H1 (cell line): ENCODE measurements around the gene UPB1. TPM values are rescaled to one million over a fixed set of nuclear protein-coding genes. Genes with fewer than 3 reads are reported as not detected.

ENCODE experiments used
- CTCF ChIA-PET: fragments of 300-600 bp; sonication (Branson Sonifier 250); formaldehyde crosslinking; loops from one replicate; lab custom pipeline; 2021; ENCODE audit not compliant: partially characterized antibody; lab: Charles Lee
- POLR2A ChIA-PET: fragments of 300-600 bp; sonication (Branson Sonifier 250); formaldehyde crosslinking; loops from one replicate; lab custom pipeline; 2021; ENCODE audit warnings: inconsistent platforms; ENCODE audit not compliant: partially characterized antibody; lab: Charles Lee
- DNase-seq, 2 experiments: peaks; one replicate each; pipeline versions ENCODE4 v3.0.0 to v3.0.0-alpha.2; 2010 to 2022; ENCODE audit warnings: low spot score in 2 of 2, low read depth in 1 of 2, mixed read lengths in 1 of 2
- FAIRE-seq: peaks from 2 replicates; lab custom pipeline; 2011; peaks lifted over from hg19 to GRCh38; lab: Jason Lieb, UNC
- H2AFZ ChIP-seq: 2 replicates; pipeline ENCODE4 v1.8.1; 2012; ENCODE audit warnings: low read length, inconsistent platforms
- H2AK5ac ChIP-seq: 2 replicates; pipeline ENCODE4 v1.6.1; 2013; ENCODE audit warnings: low read depth, low read length
- H2BK120ac ChIP-seq: replicated peaks from 2 replicates; pipeline ENCODE3; 2013; ENCODE audit warnings: low read depth, low read length, inconsistent platforms
- H2BK12ac ChIP-seq: 2 replicates; pipeline ENCODE4 v1.6.1; 2013; ENCODE audit warnings: low read depth, low read length
- H2BK15ac ChIP-seq: 2 replicates; pipeline ENCODE4 v1.6.1; 2013; ENCODE audit warnings: low read length
- H2BK20ac ChIP-seq: 2 replicates; pipeline ENCODE4 v1.6.1; 2013; ENCODE audit warnings: low read length
- H2BK5ac ChIP-seq: 2 replicates; pipeline ENCODE4 v1.6.1; 2013; ENCODE audit warnings: low read depth, low read length
- H3K14ac ChIP-seq: 2 replicates; pipeline ENCODE4 v1.6.1; 2013; ENCODE audit warnings: inconsistent platforms; ENCODE audit not compliant: insufficient read length
- H3K18ac ChIP-seq: 2 replicates; pipeline ENCODE4 v1.6.1; 2013; ENCODE audit warnings: low read length; ENCODE audit errors: extremely low read depth
- H3K23ac ChIP-seq: 2 replicates; pipeline ENCODE4 v1.6.1; 2013; ENCODE audit warnings: inconsistent platforms; ENCODE audit not compliant: insufficient read length
- H3K23me2 ChIP-seq: 2 replicates; pipeline ENCODE4 v1.6.1; 2013; ENCODE audit warnings: low read depth, low read length
- H3K27ac ChIP-seq: 2 replicates; pipeline ENCODE4 v1.6.1; 2011; ENCODE audit warnings: low read depth, low read length, inconsistent platforms
- H3K27me3 ChIP-seq, 4 experiments: replicated peaks in 1 of 4; 1 replicate in 1 of 4; 2 replicates in 3 of 4; pipeline versions ENCODE4 v1.6.1 to v1.8.1; 2011 to 2013; ENCODE audit warnings: low read length in 3 of 4, mild to moderate bottlenecking in 3 of 4, inconsistent platforms in 2 of 4, mixed read lengths in 2 of 4, moderate library complexity in 1 of 4; ENCODE audit not compliant: control insufficient read depth in 3 of 4, insufficient read depth in 3 of 4; ENCODE audit errors: extremely low read depth in 1 of 4
- H3K36me3 ChIP-seq, 4 experiments: 2 replicates each; pipeline versions ENCODE4 v1.6.1 to v1.8.1; 2011 to 2013; ENCODE audit warnings: mild to moderate bottlenecking in 4 of 4, low read length in 3 of 4, moderate library complexity in 2 of 4, control low read depth in 1 of 4, inconsistent platforms in 1 of 4; ENCODE audit not compliant: insufficient read depth in 4 of 4, control insufficient read depth in 2 of 4
- H3K4ac ChIP-seq: replicated peaks from 2 replicates; pipeline ENCODE3; 2013; ENCODE audit warnings: low read length, low read depth, mixed read lengths, inconsistent platforms; ENCODE audit not compliant: insufficient read length
- H3K4me1 ChIP-seq, 4 experiments: replicated peaks in 1 of 4; 1 replicate in 1 of 4; 2 replicates in 3 of 4; pipeline versions ENCODE4 v1.6.1 to v1.8.1; 2011 to 2013; ENCODE audit warnings: low read length in 3 of 4, inconsistent platforms in 2 of 4, mixed read lengths in 1 of 4; ENCODE audit not compliant: insufficient read depth in 4 of 4, control insufficient read depth in 3 of 4
- H3K4me2 ChIP-seq, 2 experiments: 2 replicates each; pipeline versions ENCODE4 v1.6.1 to v1.8.1; 2011 to 2013; ENCODE audit warnings: low read depth in 2 of 2, low read length in 2 of 2, control low read depth in 1 of 2, inconsistent platforms in 1 of 2, mild to moderate bottlenecking in 1 of 2; ENCODE audit not compliant: insufficient read depth in 1 of 2
- H3K4me3 ChIP-seq, 4 experiments: fragments of 200-600, 300-600 bp in 1 of 4; sonication (generic), shearing (Covaris generic), sonication (Bioruptor Twin) in 1 of 4; 2 replicates each; pipeline versions ENCODE4 v1.5.1 to v1.8.1; 2011 to 2016; ENCODE audit warnings: low read length in 4 of 4, low read depth in 3 of 4, control low read depth in 2 of 4, inconsistent platforms in 2 of 4, mild to moderate bottlenecking in 2 of 4, mixed read lengths in 1 of 4, moderate library complexity in 1 of 4; ENCODE audit not compliant: insufficient read depth in 2 of 4; ENCODE audit errors: extremely low read depth in 1 of 4
- H3K56ac ChIP-seq: replicated peaks from 2 replicates; pipeline ENCODE3; 2013; ENCODE audit warnings: low read depth, mild to moderate bottlenecking, mixed read lengths, low read length, inconsistent platforms; ENCODE audit not compliant: insufficient read length
- H3K79me1 ChIP-seq: 2 replicates; pipeline ENCODE4 v1.6.1; 2013; ENCODE audit warnings: low read depth, low read length, control low read depth
- H3K79me2 ChIP-seq, 2 experiments: 2 replicates each; pipeline versions ENCODE4 v1.6.1 to v1.8.1; 2012 to 2013; ENCODE audit warnings: low read length in 2 of 2, mild to moderate bottlenecking in 2 of 2, inconsistent platforms in 1 of 2; ENCODE audit not compliant: insufficient read depth in 2 of 2, control insufficient read depth in 1 of 2
- H3K9ac ChIP-seq, 4 experiments: replicated peaks in 1 of 4; 1 replicate in 1 of 4; 2 replicates in 3 of 4; pipeline versions ENCODE4 v1.6.1 to v1.8.1; 2011 to 2013; ENCODE audit warnings: low read depth in 3 of 4, low read length in 3 of 4, control low read depth in 2 of 4, mild to moderate bottlenecking in 2 of 4, moderate library complexity in 2 of 4, inconsistent platforms in 1 of 4; ENCODE audit errors: extremely low read depth in 1 of 4
- H3K9me3 ChIP-seq, 2 experiments: 2 replicates each; pipeline versions ENCODE4 v1.6.1 to v1.8.1; 2012 to 2013; ENCODE audit warnings: mild to moderate bottlenecking in 2 of 2, moderate library complexity in 2 of 2, control low read depth in 1 of 2, inconsistent platforms in 1 of 2, low read depth in 1 of 2, low read length in 1 of 2, mixed read lengths in 1 of 2; ENCODE audit not compliant: insufficient read depth in 2 of 2
- H4K20me1 ChIP-seq, 2 experiments: replicated peaks in 1 of 2; 2 replicates each; pipeline versions ENCODE3 to v1.8.1; 2011 to 2013; ENCODE audit warnings: inconsistent platforms in 2 of 2, low read length in 2 of 2, mild to moderate bottlenecking in 1 of 2; ENCODE audit not compliant: insufficient read depth in 2 of 2, control insufficient read depth in 1 of 2
- H4K5ac ChIP-seq: 2 replicates; pipeline ENCODE4 v1.6.1; 2013; ENCODE audit warnings: low read length, low read depth, mixed read lengths, inconsistent platforms; ENCODE audit not compliant: insufficient read length
- H4K8ac ChIP-seq: 2 replicates; pipeline ENCODE4 v1.8.0; 2013; ENCODE audit warnings: mild to moderate bottlenecking, moderate library complexity, low read length, inconsistent platforms; ENCODE audit not compliant: insufficient read depth; ENCODE audit errors: extremely low read depth
- H4K91ac ChIP-seq: replicated peaks from 2 replicates; pipeline ENCODE3; 2013; ENCODE audit warnings: low read length, mixed read lengths, inconsistent platforms; ENCODE audit not compliant: insufficient read length
- CHD2 ChIP-seq: IDR thresholded peaks from 2 replicates; pipeline ENCODE4 v1.6.1; 2012; ENCODE audit warnings: low read length, improper control_type of control experiment
- WGBS, 2 experiments: shearing (Covaris generic) in 1 of 2; methylation state at CpG; one replicate each; pipeline versions ENCODE4 v1.1.6 to v1.1.7; 2013 to 2015; ENCODE audit warnings: low lambda C conversion rate in 2 of 2, mixed read lengths in 2 of 2, inconsistent platforms in 1 of 2, low coverage in 1 of 2, missing lambda C conversion rate in 1 of 2; ENCODE audit not compliant: insufficient replicate concordance in 2 of 2, insufficient coverage in 1 of 2, insufficient read length in 1 of 2; ENCODE audit errors: extremely low coverage in 1 of 2, missing lambda C conversion rate in 1 of 2; 5-methylcytosine and 5-hydroxymethylcytosine counted together
- polyA plus RNA-seq, 7 experiments: library from polyadenylated mRNA; depleted of rRNA in 3 of 7; stranded (reverse) in 5 of 7; unstranded in 2 of 7; fragments of >200 nt in 5 of 7; fragments of 200-250 nt in 2 of 7; gene quantifications; 1 replicate in 5 of 7; 2 replicates in 1 of 7; 4 replicates in 1 of 7; pipeline versions ENCODE4 v1.2.1 to v1.2.3, GENCODE V29; 2011 to 2013; ENCODE audit warnings: missing spikeins in 2 of 7, mixed read lengths in 2 of 7
- total RNA-seq: library from RNA; stranded (reverse); fragmentation: NEBNext Ultra II Directional; extraction: Animal tissue kit (Norgen Biotek cat#: 25700); gene quantifications from 2 replicates; pipeline ENCODE4 v1.2.1, GENCODE V29; 2021

The UPB1 gene
- total and polyA plus RNA-seq, 2 of the 8 experiments (the other 6 are each of a cell fraction or from before 2014, with no cell fraction given): 0.09 TPM; not detected in 1

- Histone ChIP-seq H4K20me1 (no peaks in the 10 kb centered on the region), H3K79me1 (no peaks in the 10 kb centered on the region), H2AK5ac (no peak overlapping the region), H2BK12ac (no peak overlapping the region), H3K27me3 (no peaks in the 10 kb centered on the region; a peak in 1 of 7 replicates), H3K23me2 (no peaks in the 10 kb centered on the region), H3K4ac (no peak overlapping the region), H3K9ac (no peak overlapping the region), H3K27ac (no peak overlapping the region), H4K5ac (no peak overlapping the region), H2BK5ac (no peak overlapping the region), H2BK20ac (no peak overlapping the region), H3K4me2 (no peak overlapping the region), H3K36me3 (no peaks in the 10 kb centered on the region), H2BK15ac (no peak overlapping the region), H2BK120ac (no peak overlapping the region), H2AFZ (no peak overlapping the region), H4K91ac (no peak overlapping the region), H3K4me3 (no peak overlapping the region), H3K79me2 (no peaks in the 10 kb centered on the region), H4K8ac (no peak overlapping the region), H3K23ac (no peak overlapping the region), H3K56ac (no peak overlapping the region), H3K14ac (no peak overlapping the region), H3K9me3 (no peaks in the 10 kb centered on the region), H3K4me1 (no peaks in the 10 kb centered on the region), H3K18ac (no peak overlapping the region)
- FAIRE-seq: no peak
- no peak for DNase-seq
- CTCF ChIA-PET: interaction anchor here (0.9 to 3.7 kb wide), 2 partner anchors 10 to 32 kb away, joined by 6 to 12 read pairs; no protein-coding TSS in a partner anchor
- POLR2A ChIA-PET: no interaction called here
- WGBS, 2 experiments: 100% methylated on average over 1 of the region's 1 CpG; no CpG with 5 or more reads in 1 of the 2 experiments
- TF ChIP-seq CHD2: no peak
Observed at GRCh38 chr22:24453853-24454252, 41.3 kb upstream of the UPB1 start.
